ENCODE results near the gene HOXC6.

DNA sequence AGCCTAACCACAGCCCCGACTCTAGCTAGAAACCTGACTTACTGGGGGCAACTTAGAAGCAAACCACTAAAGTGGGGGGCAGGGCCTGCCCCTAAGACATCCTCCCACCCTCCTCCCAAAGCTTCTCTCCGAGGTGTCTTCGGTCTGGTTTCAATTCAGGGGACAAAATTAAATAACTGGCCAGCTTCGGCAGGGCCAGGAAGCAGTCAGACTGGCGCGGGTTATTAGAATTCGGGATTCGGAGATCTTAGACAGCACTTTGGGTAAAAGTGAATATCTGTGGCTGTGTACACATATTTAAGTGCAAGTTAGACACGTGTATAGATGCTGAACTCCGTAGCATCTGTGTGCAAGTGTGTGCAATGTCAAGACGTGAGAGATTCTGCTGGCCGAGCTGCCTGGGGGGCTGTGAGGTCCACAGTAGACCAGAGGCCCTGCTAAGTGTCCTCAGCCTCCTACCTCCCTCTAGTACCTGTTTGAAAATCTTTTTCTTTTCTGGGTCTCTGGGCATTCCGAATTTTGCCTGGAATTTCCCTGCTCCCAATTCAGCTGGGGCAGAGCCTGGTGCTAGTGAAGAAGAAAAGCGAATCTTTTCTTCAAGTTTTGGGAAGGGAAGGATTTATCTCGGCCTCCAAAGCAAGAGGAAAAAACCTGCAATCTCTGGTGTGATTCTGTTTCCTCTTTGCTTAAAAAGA, 47.3 kb upstream of the HOXC6 start:
- TF ChIP-seq, protein P1, sequence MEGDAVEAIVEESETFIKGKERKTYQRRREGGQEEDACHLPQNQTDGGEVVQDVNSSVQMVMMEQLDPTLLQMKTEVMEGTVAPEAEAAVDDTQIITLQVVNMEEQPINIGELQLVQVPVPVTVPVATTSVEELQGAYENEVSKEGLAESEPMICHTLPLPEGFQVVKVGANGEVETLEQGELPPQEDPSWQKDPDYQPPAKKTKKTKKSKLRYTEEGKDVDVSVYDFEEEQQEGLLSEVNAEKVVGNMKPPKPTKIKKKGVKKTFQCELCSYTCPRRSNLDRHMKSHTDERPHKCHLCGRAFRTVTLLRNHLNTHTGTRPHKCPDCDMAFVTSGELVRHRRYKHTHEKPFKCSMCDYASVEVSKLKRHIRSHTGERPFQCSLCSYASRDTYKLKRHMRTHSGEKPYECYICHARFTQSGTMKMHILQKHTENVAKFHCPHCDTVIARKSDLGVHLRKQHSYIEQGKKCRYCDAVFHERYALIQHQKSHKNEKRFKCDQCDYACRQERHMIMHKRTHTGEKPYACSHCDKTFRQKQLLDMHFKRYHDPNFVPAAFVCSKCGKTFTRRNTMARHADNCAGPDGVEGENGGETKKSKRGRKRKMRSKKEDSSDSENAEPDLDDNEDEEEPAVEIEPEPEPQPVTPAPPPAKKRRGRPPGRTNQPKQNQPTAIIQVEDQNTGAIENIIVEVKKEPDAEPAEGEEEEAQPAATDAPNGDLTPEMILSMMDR (IDR thresholded peaks at IDR 0.05), result no peak
- no peak for TF ChIP-seq ZFX (IDR thresholded peaks at IDR 0.05; ENCODE audit: borderline replicate concordance)
